ENCODE results near the gene CADM2. TPM values are rescaled to one million over a fixed set of nuclear protein-coding genes. Genes with fewer than 3 reads are reported as not detected.

CADM2 gene
- total RNA-seq, 1 experiment from 2014 or later = 10.9 TPM

DNA sequence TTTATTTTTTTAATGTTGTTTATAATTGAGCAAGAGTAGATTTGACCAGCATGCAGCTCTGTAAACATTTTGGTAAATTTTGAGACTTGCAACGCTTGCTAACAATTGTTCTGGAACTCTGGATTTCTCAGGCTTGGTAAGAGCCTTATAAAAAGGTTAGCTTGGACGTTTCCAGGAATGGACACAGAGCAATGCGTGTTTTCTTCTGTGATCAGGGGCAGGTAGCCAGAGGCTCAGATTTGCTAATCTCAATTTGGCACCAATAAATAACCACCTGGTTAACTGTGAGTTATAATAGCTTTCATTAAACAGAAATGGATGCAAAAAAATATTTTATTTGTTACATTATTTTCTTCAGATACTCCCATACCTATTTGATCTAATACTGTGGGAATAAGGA, 39.8 kb downstream of the CADM2 start:
- Mint-ChIP-seq H3K27ac (no peak overlapping the region), H3K27me3 (ENCODE audit: low read depth) (no peaks in the 10 kb centered on the region), H3K9me3 (no peaks in the 10 kb centered on the region), H3K4me1 (peaks cover 14 to 17% of the 10 kb centered on the region in 2 experiments; a peak in 3 of 4 replicates), H3K36me3 (ENCODE audit: insufficient read depth in 1 of 3, low read depth in 3 of 3) (no peaks in the 10 kb centered on the region; a peak in 1 of 7 replicates), H3K4me3 (no peak overlapping the region)
- H4K8ac ChIP-seq (replicated peaks; ENCODE audit: insufficient read length, low read depth, low read length) = no peak overlapping the region
- no peaks in the 10 kb centered on the region for H3K79me2 ChIP-seq (ENCODE audit: insufficient read depth, low read length)
- no peak overlapping the region for H4K5ac ChIP-seq (ENCODE audit: insufficient read length, low read depth, low read length)
- no peak overlapping the region for H3K14ac ChIP-seq (ENCODE audit: insufficient read depth, low read length)
- H2BK120ac ChIP-seq (ENCODE audit: low read depth, low read length, poor library complexity, severe bottlenecking) = no peak overlapping the region
- H3K4ac ChIP-seq (ENCODE audit: low read depth, low read length) = no peak overlapping the region
- TF ChIP-seq, protein P1, sequence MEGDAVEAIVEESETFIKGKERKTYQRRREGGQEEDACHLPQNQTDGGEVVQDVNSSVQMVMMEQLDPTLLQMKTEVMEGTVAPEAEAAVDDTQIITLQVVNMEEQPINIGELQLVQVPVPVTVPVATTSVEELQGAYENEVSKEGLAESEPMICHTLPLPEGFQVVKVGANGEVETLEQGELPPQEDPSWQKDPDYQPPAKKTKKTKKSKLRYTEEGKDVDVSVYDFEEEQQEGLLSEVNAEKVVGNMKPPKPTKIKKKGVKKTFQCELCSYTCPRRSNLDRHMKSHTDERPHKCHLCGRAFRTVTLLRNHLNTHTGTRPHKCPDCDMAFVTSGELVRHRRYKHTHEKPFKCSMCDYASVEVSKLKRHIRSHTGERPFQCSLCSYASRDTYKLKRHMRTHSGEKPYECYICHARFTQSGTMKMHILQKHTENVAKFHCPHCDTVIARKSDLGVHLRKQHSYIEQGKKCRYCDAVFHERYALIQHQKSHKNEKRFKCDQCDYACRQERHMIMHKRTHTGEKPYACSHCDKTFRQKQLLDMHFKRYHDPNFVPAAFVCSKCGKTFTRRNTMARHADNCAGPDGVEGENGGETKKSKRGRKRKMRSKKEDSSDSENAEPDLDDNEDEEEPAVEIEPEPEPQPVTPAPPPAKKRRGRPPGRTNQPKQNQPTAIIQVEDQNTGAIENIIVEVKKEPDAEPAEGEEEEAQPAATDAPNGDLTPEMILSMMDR (conservative IDR thresholded peaks at IDR 0.05) = no peak
- H3K4me1 ChIP-seq (ENCODE audit: insufficient read depth, low read length) = no peaks in the 10 kb centered on the region
- no peaks in the 10 kb centered on the region for H3K79me1 ChIP-seq (ENCODE audit: insufficient read depth, low read depth, low read length, poor library complexity, severe bottlenecking)
- H3K27ac ChIP-seq (ENCODE audit: insufficient read length, low read depth, low read length) = no peak overlapping the region
- H3K27me3 ChIP-seq (ENCODE audit: insufficient read depth, low read length) = no peaks in the 10 kb centered on the region
- no peak overlapping the region for H2BK5ac ChIP-seq (ENCODE audit: insufficient read length, low read length)
- H3K4me2 ChIP-seq (ENCODE audit: insufficient read depth, insufficient read length, low read length) = no peak overlapping the region
- no peak overlapping the region for H3K23ac ChIP-seq (ENCODE audit: insufficient read length, low read depth, low read length)
- H3K18ac ChIP-seq (ENCODE audit: insufficient read length, low read depth, low read length) = no peak overlapping the region
- no peak overlapping the region for H2BK20ac ChIP-seq (ENCODE audit: low read depth, low read length, poor library complexity, severe bottlenecking)
- no peak overlapping the region for H4K91ac ChIP-seq (ENCODE audit: insufficient read length, low read depth, low read length)
- no peak overlapping the region for H2AFZ ChIP-seq (ENCODE audit: low read length)
- DNase-seq = no peak
- H3K56ac ChIP-seq (ENCODE audit: insufficient read length, low read depth, low read length) = no peak overlapping the region
- no peak overlapping the region for H3K9ac ChIP-seq (ENCODE audit: extremely low read depth, insufficient read length, low read length)
- H3K9me3 ChIP-seq (ENCODE audit: control insufficient read depth, low read depth, low read length) = no peaks in the 10 kb centered on the region
- H2BK12ac ChIP-seq (ENCODE audit: insufficient read length, low read depth, low read length) = no peak overlapping the region
- WGBS (ENCODE audit: extremely low coverage, insufficient read length, low lambda C conversion rate) = no CpG with 5 or more reads among the region's 3 CpGs
- no peaks in the 10 kb centered on the region for H4K20me1 ChIP-seq (ENCODE audit: control insufficient read depth, insufficient read depth, insufficient read length)
- H2AK5ac ChIP-seq (ENCODE audit: insufficient read length, low read length) = no peak overlapping the region
- H2BK15ac ChIP-seq (ENCODE audit: low read depth, low read length) = no peak overlapping the region
- no peaks in the 10 kb centered on the region for H3K23me2 ChIP-seq (ENCODE audit: insufficient read length, low read depth, low read length, poor library complexity, severe bottlenecking)
- no peak overlapping the region for H3T11ph ChIP-seq (ENCODE audit: low read length)

All from H9 (cell line).